NCI-H1105 (cell line): ENCODE results near the gene BRIP1.
"Not testable (repeated sequence)": the region's sequence is repeated elsewhere in the genome, so short reads cannot be mapped to it uniquely, and the experiment has no call there.

Experiments used
- DNase-seq: peaks from one replicate; lab custom pipeline; 2025; lab: John Stamatoyannopoulos, UW

Gene BRIP1

DNA sequence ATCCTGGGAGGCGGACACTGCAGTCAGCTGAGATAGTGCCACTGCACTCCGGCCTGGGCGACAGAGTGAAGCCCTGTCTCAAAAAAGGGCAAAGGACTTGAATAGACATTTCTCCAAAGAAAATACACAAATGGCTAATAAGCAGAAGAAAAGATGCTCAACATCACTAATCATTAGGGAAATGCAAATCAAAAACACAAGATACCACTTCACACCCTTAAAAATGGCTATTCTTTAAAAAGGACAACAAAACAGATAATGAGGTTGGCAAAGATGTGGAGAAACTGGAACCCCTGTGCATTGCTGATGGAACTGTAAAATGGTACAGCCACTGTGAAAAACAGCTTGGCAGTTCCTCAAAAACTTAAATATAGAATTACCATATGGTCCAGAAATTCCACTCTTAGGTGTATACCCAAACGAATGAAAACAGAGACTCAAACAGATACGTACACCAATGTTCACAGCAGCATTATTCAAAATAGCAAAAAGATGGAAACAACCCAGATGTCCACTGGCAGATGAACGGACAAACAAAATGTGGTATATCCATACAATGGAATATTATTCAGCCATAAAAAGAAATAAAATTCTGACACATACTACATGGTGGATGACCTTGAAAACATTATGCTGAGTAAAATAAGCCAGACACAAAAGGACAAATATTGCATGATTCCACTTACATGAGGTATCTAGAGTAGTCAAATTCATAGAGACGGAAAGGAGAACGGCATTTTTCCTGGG is 35.5 kb downstream of the BRIP1 start:
- DNase-seq, result no peak

DNA sequence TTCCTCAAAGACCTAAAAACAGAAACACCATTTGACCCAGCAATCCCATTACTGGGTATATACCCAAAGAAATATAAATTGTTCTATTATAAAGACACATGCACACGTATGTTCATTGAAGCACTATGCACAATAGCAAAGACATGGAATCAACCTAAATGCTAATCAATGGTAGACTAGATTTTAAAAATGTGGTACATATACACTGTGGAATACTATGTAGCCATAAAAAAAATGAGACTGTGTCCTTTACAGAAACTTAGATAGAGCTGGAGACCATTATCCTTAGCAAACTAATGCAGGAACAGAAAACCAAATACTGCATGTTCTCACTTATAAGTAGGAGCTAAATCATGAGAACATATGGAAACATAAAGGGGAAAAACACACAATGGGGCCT is 36.5 kb downstream of the BRIP1 start:
- not testable (repeated sequence) for DNase-seq

DNA sequence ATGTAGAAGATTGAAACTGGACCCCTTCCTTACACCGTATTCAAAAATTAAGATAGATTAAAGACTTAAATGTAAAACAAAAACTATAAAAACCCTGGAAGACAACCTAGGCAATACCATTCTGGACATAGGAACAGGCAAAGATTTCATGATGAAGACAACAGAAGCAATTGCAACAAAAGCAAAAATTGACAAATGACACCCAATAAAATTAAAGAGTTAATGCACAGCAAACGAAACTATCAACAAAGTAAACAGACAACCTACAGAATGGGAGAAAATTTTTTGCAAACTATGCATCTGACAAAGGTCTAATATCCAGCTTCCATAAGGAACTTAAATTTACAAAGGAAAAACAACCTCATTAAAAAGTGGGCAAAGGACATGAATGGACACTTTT is 37.1 kb downstream of the BRIP1 start:
- not testable (repeated sequence) for DNase-seq

DNA sequence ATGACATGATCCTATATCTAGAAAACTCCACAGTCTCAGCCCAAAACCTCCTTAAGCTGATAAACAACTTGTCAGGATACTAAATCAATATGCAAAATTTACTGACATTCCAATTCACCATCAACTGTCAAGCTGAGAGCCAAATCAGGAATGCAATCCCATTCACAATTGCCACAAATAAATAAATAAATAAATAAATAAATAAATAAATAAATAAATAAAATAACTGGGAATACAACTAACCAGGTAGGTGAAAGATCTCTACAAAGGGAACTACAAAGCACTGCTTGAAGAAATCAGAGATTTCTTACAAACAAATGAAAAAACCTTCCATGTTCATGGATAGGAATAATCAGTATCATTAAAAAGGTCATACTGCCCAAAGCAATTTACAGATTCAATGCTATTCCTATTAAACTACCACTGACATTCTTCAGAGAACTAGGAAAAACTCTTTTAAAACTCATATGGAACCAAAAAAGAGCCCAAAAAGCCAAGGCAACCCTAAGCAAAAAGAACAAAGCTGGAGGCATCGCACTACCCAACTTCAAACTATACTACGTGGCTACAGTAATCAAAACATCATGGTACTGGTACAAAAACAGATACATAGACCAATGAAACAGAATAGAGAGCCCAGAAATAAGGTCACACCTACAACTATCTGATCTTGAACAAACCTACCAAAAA is 37.7 kb downstream of the BRIP1 start:
- DNase-seq, result no peak

DNA sequence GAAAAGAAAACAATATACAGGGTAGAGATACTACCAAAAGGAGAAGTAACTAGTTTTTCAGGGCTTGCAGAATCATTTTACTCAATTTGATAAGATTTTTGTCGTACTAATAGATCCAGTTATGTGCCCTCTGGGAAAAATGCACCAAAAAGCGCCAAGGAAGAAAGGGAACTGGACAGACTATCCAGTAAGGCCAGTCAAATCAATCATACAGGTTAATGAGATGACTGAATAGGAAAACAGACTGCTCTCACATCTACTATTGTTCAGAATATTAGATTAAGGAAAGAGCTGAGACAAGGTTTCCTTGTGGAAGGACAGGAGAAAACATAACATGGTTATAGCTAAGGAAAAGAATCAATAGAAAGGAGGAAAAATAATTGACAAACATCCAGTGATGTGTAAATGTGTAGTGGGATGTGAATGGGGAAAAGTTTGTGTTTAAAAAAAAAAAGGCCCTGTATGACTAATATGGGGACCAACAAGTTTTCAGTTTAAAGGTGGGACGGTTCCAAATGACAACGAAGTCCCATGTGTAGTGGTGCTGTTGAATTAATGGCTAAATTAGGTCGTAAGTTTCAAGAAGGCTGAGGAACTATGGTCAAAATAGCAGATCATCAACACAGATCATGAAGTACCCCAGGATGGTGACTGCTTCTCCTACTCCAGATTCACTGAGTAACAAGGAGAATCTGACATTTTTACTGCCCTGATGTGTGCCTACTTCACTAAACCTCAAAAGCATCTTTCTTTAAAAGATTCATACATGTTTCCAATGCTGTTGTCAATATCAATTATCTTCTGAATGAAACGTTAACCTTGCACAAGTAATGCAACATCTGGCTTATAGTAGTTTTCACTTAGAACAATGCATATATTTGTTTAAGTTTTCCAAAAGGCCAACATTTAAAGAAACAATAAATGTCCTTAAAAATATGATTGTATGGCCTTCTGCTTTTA is 40.7 kb downstream of the BRIP1 start:
- DNase-seq, result no peak

DNA sequence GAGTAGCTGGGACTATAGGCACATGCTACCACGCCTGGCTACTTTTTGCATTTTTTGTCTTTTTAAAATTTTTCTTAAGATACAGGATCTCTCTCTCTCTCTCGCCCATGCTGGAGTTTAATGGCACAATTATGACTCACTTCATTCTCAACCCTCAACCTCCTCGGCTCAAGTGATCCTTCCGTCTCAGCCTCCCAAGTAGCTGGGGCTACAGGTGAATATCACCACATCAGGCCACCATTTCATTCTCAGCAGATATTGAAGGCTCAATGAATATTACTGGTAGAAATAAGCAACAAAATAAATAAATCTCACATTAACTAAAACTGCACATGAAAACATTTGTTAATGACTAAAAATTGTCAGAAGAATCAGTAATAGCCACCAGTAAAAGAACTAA is 41.7 kb downstream of the BRIP1 start:
- DNase-seq, result no peak

DNA sequence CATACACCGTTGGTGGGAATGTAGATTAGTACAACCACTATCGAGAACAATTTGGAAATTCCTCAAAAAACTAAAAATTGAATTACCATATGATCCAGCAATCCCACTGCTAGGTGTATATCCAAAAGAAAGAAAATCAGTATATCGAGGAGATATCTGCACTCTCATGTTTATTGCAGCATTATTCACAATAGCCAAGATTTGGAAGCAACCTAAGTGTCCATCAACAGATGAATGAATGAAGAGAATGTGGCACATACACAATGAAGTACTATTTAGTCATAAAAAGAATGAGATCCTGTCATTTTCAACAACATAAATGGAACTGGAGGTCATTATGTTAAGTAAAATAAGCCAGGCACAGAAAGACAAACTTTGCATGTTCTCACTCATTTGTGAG is 44.1 kb downstream of the BRIP1 start:
- not testable (repeated sequence) for DNase-seq

DNA sequence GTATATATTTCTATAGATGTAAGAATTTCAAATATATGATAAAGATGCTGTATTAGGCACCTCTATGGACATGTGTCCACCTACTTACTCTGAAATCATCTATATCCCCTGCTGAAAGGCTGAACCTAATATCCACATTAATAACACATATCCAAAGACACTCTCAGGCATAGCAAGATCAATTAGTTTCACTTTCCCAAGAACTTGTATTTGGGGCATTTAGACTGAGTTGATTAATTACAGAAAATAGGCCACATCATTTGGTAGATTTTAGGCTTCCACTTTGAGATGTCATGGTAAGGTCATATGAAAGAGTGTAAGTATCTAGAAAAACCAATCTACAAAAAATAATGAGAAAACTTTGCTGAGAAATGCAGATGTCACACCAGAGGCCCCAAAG is 45.1 kb downstream of the BRIP1 start:
- no peak for DNase-seq

DNA sequence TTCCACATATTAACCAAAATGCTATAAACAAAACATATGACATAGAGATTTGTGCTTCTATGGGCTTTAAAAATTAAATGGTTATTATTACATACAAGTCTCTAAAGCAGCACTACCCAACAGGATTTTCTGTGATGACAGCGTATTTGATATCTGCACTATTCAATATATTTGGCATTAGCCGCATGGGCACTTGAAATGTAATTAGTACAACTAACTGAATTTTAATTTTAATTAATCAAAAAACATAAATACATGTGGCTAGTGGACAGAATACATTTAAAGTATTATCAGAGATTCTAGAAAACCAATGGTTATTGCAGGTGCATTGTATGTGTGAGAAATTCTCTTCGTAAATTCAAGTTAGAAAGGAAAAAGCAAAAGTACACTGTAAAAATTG is 45.9 kb downstream of the BRIP1 start:
- no peak for DNase-seq

DNA sequence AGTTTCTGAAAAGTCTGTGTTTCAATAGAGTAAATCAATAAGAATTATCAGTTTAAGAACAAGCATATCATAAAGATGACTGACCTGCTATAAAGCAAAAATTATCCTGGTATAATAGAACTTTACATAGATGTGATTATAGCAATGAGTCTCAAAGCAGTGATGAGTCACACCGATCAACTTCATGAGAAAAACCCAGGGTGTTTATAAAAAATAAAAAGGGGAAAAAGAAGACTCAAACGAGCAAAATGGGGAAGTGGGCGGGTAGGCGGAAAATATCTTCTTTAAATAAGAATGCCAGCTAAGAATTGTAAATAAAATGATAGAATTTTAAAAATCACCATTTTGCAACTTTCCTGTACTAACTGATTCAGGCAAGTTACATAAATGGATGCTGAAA is 46.8 kb downstream of the BRIP1 start:
- DNase-seq, result no peak

DNA sequence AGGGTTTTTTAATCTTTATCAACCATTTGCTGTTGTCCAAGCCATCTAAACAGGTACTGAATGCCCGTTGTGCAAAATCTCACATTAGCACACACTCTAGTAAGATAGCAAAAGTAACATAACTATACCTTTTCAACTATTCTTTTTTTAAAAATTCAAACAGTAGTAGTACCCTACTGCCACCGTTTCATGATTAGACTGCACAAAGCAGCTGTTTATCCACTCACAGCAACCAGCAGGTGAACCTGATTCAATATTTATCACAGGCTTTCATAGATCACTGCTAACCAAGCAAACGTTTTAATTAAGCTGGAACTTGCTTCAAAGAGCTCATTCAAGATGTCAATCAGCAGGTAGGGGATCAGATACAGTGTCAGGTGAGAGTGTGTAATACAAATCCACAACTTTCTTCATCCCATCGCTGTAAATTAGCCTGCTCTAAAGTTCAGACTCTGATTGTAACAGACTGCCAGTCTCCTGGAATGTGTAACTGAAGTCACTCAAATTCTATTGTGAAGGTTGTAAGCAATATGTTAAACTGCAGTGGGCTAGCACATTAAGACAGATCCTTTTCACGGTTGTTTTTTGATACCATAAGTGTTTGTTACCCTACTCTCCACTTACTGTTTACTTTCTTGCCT is 47.3 kb downstream of the BRIP1 start:
- DNase-seq, result peak; percentile 30

DNA sequence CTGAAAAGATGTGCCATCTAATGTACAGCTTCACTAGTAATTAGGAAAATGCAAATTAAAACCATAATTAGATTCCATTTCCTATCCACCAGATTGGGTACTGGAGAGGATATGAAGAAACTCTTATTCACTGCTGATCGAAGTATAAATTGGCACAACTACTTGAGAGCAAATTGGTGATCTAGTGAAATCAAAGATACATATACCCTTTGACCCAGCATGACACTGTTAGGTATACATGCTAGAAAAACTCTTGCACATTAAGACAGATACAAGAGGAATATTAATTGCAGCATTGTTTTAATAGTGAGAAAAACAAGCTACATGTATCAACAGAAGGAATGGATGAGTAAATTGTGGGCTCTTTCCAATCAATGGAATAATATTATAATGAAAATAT is 48.8 kb downstream of the BRIP1 start:
- no peak for DNase-seq

DNA sequence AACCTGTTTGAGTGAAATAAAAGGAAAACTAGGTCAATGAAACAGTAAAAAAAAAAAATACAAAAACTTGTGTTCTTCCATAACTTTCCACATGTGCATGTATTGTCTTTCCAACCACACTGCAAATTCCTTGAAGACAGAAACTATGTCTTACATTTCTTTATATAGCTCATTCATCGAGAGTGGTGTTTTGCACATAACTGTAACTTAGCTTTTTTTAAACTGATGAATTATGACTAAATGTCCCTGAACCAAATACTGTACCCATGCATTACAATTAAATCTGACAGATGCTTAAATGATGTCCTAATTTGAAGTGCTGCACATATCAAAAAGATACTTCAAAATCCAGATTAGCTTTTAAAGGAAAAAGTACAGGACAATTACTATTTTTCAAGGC is 50.1 kb downstream of the BRIP1 start:
- DNase-seq, result no peak

DNA sequence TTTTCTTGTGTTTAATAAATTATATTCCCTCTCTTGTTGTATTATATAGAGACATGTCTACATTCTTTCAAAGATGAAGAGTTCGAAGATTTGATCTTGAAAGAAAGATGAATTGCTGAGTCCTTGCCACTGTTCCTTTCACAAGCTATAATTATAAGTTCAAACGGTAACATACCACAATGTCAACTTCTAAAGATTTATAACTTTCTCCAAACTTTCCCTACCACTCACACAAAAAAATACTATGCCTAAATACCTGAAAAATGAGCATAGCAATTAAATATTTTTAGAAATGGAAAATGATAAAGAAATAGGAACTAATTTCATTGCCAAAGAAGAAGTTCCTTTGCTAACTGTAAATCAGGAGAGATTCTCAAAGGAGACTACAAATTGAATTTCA is 50.6 kb downstream of the BRIP1 start:
- no peak for DNase-seq

DNA sequence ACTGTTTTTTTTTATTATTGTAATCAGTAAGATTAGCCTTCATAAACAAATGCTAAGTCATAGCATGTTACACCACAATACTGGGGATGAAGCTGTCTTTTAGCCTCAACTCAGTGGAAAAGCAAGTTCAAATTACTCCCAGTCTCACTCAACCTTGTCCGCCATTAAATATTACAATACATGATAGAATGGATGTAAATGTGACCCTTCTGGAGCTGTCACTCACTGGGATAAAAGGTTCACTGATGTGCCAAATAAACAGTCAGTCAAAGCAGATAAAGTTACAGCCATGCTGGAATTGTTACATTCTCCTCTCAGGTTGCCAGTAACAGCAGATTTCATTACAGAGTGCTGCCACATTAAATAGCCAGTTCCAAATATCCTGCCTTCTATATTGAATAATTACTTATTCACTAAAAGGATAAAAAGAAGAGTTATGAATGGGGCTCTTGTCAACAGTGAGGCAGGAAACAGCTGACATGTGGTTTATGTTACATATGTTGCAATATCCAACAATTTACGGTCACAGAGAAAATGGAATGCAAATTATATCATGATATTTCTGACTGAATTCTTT is 53.4 kb downstream of the BRIP1 start:
- peak; percentile 67 for DNase-seq

DNA sequence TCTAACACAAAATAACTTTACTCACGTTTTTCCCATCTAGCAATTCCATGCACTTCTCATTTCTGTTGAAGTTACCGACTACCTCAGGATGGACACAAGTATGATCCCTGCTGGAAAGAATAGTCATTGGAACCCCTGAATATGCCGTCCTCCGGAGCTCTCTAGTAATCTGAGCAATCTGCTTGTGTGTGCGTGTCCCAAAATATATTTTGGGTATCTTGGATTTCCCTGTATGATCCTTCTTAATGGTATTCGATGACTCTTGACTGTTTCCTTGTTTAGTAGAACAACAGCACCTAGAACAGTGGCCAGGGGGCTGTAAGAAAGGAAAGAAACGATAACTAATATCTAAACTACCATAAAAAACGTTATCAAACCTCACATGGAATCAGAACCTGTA is 54.9 kb downstream of the BRIP1 start:
- no peak for DNase-seq

DNA sequence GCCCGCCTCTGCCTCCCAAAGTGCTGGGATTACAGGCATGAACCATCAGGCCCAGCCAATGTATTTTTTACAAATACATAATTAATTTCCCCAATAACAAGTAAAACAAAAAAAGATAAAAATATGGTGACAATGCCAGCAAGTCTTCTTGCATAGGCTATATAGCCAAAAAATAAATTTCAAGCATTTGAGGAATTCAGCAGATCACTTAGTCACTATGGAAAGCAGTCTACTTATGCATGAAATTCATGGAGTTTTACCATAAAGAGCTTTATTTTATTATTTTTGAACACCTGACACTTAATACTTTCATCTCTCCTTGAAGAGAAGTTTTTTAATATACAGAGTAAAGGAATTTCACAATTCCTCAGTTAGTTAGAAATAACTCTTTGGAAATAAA is 56.4 kb downstream of the BRIP1 start:
- no peak for DNase-seq

DNA sequence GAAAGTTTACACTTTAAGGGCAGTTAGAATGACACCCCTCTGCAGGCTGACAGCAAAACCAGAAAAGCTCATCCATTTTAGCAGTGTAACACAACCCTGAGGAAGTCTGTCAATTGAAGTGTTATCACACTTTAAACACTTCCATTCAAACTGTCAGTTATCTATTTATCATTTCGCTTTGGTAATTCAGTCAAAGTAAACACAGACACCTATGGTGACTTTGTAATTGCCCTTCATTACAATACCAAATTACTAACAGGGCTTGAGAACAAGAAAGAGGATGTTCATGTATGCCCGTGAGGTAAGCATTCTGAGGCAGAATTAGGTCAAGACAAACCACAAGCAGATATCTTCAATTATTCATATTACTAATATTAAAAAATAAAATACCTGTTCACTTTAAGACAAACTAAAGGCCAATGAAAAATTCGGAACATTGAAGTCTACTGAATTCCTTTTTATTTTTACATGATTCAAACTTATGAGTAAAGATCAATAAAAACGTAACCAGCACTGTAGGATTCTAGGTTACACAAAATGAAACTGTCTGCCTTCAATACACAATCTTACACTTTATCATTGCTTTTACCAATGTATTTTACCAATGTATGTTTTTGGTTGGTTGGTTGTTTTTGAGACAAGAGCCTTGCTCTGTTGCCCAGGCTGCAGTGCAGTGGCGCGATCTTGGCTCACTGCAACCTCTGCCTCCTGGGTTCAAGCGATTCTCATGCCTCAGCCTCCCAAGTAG is 57.1 kb downstream of the BRIP1 start:
- no peak for DNase-seq

DNA sequence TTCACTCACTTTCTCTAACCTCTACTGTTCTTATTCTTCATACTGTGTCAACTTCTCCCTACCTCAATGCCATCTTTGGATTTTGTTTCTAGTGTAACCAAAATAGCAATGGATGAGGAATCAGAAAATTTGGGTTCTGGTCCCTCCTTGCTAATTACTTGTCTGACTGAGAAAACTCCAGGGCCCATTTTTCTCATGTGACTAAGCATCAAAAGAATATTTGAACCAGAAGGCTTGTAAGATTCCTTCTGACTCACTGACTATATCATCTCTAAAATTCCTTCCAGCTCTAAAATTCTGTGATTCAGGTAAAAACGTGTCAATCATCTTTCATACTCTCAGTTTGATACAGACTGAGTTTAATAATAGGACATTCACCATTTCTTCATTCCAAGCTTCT is 57.9 kb downstream of the BRIP1 start:
- no peak for DNase-seq

DNA sequence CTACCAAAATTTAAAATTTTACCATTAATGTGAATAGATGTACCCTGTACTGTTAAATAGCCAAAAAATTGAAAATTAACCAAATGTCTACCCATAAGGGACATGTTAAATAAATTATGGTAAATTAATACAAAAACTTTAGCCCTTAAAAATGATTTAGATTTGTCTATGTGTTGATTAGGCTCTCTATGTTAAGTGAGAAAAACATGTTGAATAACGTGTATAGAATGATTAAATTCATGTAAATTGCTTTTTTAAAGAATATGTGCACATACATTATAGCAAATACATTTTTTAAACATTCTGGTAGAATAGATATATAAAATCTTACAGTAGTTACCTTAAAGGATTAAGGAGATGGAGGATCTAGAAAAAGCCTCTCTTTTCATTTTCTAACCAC is 59.5 kb downstream of the BRIP1 start:
- no peak for DNase-seq

DNA sequence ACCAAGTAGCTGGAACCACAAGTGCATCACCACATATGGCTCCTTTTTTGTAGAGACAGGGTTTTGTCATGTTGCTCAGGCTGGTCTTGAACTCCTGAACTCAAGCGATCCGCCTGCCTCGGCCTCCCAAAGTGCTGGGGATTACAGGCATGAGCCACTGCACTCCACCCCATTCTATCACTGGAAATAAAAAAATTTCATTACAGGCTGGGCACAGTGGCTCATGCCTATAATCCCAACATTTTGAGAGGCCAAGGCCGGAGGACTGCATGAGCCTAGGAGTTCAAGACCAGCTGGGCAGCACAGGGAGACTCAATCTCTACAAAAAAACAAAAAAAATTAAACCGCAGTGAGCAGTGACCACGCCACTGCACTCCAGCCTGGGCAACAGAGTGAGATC is 60.1 kb downstream of the BRIP1 start:
- no peak for DNase-seq
